ENCODE data around the gene VPS35. TPM values are rescaled to one million over a fixed set of nuclear protein-coding genes. Genes with fewer than 3 reads are reported as not detected.
"Not testable (repeated sequence)": the region's sequence is repeated elsewhere in the genome, so short reads cannot be mapped to it uniquely, and the experiment has no call there.

VPS35 gene
- total RNA-seq, 2 experiments from 2014 or later: 103 to 106 TPM

DNA sequence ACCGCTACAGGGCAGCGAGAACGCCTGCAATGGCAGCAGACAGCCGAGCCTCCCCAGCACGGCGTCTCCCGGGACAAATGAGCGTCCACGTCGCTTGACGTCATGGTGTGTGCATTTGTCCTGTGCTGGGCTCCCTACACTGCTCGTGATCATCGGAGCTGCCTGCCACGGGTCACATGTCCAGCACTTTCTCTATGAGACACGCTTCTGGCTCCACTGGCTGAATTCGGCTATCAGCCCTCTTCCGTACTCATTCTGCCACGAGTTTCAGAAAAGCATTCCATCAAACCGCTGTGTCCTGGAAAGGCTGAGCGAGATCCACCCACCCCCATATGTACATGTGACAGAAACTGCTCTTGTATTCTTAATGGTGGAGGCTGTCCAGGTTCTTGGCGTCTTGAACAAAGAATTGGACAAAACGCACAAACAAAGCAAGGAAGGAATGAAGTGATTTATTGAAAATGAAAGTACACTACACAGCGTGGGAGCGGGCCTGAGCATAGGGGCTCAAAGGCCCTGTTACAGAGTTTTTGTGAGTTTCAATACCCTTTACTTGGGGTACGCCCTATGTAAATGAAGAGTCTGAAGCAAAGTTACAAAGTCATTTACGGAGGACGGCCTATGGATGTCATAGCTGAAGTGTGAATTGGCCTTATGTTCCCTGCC is 39.3 kb downstream of the VPS35 start:
- Mint-ChIP-seq H3K4me1 (no peaks in the 10 kb centered on the region), H3K4me3 (no peak overlapping the region), H3K36me3 (peaks cover 6% of the 10 kb centered on the region)

DNA sequence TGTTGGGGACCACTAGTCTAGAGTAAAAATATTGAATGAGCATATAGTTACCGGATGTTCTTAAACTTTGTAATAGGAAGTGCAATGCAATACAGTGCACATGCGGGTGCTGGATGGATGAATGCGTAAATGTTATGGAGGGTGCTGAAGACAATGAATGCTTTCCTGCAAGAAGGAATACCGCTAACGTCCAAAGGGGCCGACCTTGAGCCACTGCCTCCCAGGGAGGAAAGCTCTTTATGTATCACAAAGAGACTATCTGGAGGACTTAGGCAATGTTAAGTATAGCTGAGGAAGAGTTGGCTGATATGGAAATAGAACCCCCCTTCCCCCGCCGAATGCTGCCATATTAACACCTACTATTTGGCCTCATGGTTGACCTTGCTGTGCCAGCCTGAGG is 40.3 kb downstream of the VPS35 start:
- peaks cover 15% of the 10 kb centered on the region for H3K9me3 Mint-ChIP-seq

More for the DNA sequence above, 39.3 kb downstream of the VPS35 start:
- Mint-ChIP-seq H3K9me3 (peaks cover 6% of the 10 kb centered on the region), H3K27me3 (no peaks in the 10 kb centered on the region), H3K27ac (no peak overlapping the region)
- no peak for DNase-seq

DNA sequence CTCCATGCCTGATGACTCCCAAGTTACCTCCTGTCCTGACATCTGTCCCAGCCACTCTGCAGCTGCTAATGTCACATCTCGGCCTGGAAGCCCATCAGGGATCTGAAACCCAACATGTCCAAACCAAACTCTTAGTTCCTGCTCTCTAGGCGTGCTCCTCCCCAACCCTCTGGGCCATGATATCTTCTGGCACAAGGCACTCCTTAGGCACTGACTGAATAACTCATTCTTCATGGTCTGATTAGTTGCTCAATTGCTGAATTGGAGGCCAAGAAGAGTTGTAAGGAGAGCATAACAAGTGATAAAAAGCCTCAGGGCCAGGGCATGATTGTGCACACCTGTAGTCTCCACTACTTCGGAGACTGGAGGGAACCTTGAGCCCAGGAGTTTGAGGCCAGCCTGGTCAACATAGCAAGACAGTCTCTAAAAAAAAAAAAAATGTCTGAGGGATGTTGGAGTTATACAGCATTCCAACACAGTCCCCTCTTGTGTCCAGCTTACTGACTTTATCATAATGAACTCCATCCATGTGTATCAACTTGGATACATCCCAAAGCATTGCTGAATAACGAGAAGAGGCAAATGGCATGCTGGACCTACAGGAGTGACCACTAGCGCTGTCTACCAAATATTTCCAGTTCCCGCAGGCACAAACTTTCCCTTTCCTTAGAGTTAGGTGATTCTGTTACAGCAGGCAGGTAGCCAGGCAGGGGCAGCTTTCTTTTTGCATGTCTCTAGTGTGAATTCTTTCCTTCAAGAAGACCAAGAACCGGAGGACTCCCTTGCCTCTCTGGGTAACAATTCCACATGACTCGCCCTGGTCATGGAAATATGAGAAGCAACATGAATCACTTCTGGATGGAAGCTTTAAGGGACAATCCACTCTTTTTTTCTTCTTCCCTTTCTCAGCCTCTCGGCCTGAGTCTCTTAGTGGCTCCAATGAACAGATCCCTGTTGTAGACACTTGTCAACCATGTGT is 49.7 kb downstream of the VPS35 start:
- peaks cover 9% of the 10 kb centered on the region for H3K9me3 Mint-ChIP-seq
- no peaks in the 10 kb centered on the region for H3K4me1 Mint-ChIP-seq
- no peak overlapping the region for H3K27ac Mint-ChIP-seq
- H3K4me3 Mint-ChIP-seq: no peak overlapping the region
- peaks cover 24% of the 10 kb centered on the region for H3K36me3 Mint-ChIP-seq
- no peak for DNase-seq
- no peaks in the 10 kb centered on the region for H3K27me3 Mint-ChIP-seq

More for the DNA sequence above, 40.3 kb downstream of the VPS35 start:
- no peak overlapping the region for H3K4me3 Mint-ChIP-seq
- no peaks in the 10 kb centered on the region for H3K27me3 Mint-ChIP-seq
- H3K4me1 Mint-ChIP-seq: no peaks in the 10 kb centered on the region
- no peak for DNase-seq
- H3K27ac Mint-ChIP-seq: no peak overlapping the region
- peaks cover 10% of the 10 kb centered on the region for H3K36me3 Mint-ChIP-seq

DNA sequence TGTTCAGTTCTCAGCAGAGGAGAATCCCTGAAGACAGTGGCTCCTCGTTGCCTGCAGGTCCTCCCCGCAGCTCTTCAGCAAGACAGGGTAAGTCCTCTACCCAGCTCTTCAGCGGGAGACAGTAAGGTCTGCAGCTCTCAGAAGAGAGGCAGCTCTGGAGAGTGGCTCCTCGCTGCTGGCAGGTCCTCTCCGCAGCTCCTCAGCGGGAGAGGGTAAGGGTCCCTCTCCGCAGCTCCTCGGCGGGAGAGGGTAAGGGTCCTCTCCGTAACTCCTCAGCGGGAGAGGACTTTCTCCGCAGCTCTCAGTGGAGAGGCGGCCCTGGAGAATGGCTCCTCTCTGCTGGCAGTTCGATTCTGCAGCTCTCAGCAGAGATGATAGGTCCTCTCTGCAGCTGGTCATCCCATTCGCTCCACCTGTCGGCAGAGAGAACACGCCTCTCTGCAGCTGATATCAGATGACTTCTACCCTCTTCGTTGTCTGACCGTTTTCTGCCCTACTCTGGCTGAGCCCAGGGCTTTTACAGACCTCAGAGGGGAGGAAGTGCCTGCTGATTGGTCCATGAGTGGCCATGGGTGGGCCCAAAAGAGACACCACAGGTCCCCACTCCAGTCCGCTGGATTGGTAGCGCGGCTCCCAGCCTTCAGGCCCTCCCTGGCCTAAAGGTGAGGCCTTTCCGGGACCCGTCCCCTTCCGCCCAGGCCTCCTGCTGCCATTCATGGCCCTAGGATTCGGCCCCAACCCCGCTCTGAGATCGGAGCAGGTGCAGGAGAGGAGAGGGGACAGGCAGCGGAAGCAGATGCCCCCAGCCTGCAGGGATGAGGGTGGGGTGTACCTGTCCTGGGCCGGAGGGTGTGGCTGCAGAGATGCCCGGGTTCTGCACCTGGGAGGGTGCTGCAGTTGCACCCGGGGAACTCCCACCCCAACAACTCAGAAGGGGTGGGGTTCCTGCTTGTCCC is 55.9 kb downstream of the VPS35 start:
- Mint-ChIP-seq H3K4me1 (no peaks in the 10 kb centered on the region), H3K27ac (no peak overlapping the region)

DNA sequence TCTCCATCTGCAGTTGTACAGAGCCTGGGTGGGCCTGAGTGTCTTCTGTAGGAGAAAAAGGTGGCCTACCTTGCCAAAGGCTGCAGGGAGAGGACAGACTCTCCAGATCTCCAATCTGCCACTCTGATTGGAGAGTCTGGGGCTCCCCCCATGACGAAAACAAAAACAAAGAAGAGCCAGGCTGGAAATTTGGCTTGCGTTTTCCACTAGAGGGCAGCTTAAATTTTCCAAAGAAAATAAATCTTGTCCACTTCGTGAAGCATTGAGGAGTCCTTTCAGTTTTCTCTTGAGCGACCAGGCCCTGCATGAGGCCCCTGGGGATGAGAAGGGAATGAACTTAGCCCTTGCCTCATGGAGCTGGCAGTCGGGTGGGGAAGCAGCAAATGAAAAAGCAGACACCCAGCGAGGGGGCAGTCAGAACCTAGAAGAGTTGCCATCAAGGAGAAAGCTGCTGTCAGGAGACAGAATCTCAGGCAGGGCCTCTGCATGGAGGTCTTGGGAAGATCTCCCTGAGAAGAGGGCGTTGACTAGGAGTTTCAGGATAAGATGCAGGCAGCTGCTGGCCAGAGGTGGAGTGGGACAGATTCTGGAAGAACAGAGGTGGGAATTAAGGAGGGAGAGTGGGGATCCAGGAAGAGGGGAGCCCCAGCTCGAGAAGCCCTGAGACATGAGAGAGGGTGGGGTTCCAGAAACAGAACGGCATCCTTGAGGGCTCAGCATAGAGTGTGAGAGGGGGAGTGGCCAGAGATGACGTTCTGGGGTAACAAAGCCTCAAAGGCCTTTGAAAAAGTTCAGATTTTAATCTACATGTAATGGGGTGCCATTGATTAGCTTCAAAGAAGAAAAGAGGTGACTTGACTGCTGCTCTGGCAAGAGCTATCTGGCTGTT is 59.4 kb downstream of the VPS35 start:
- Mint-ChIP-seq H3K27me3 (no peaks in the 10 kb centered on the region), H3K36me3 (no peaks in the 10 kb centered on the region), H3K27ac (no peak overlapping the region), H3K9me3 (no peaks in the 10 kb centered on the region), H3K4me3 (no peak overlapping the region), H3K4me1 (no peaks in the 10 kb centered on the region)
- no peak for DNase-seq

More for the DNA sequence above, 55.9 kb downstream of the VPS35 start:
- Mint-ChIP-seq H3K27me3 (no peaks in the 10 kb centered on the region), H3K9me3 (no peaks in the 10 kb centered on the region), H3K4me3 (no peak overlapping the region), H3K36me3 (peaks cover 2% of the 10 kb centered on the region)
- DNase-seq: no peak

DNA sequence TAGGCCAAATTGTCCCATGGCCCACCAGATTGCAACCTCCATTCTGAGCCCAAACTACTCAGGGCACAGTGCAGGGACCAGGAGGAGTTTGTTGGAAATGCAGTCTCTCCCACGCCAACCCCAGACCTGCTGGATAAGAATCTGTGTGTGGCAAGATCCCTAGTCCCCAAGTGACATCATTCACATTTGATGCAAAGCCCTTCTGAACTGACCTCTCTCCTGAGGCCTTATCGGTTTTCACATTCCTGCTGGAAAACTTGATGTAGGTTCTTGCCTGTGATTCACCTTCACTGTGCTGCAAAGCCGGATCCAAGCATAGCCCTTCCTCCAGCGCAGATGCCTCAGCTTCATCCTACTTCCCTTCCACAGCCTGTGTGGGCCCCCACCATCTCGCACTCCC is 61.2 kb downstream of the VPS35 start:
- Mint-ChIP-seq H3K36me3 (no peaks in the 10 kb centered on the region), H3K27me3 (no peaks in the 10 kb centered on the region), H3K27ac (no peak overlapping the region), H3K9me3 (no peaks in the 10 kb centered on the region), H3K4me1 (no peaks in the 10 kb centered on the region), H3K4me3 (no peak overlapping the region)
- no peak for DNase-seq

DNA sequence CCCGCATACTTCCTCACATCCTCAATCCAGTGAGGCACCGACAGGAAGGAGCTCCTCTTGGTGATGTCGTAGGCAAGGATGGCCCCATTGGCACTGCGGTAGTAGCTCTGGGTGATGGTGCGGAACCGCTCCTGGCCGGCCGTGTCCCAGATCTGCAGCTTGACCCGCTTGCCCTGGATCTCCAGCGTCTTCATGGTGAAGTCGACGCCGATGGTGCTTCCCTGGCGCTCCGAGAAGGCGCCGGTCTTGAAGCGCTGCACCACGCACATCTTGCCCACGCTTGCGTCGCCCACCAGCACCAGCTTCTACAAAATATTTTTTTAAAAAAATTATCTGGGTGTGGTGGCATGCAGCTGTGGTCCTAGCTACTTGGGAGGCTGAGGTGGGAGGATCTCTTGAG is 62.3 kb downstream of the VPS35 start:
- not testable (repeated sequence) for H3K36me3 Mint-ChIP-seq, H3K4me3 Mint-ChIP-seq, H3K9me3 Mint-ChIP-seq

DNA sequence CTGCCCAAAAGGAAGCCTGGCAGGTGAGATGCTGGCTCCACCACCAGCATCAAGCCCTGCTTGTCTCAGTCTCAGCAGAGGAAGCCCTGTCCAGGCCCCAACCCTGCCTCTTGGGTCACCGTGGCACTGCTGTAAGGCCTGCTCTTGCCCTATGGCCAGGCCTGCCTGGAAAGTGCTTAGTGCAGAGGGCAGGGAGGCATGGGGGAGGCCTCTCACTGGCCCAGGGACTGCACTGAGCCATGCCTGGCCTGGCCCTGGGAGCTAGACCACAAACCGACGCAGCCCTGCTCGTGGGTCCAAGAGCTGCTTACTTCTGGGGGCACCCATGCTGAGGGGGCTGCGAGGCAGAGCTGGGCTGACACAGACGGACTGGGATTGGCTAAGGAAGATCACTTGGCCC is 64.1 kb downstream of the VPS35 start:
- H3K9me3 Mint-ChIP-seq, H3K36me3 Mint-ChIP-seq, H3K4me3 Mint-ChIP-seq, DNase-seq, H3K27ac Mint-ChIP-seq, H3K4me1 Mint-ChIP-seq: not testable (repeated sequence)
- peaks cover 21% of the 10 kb centered on the region for H3K27me3 Mint-ChIP-seq

More for the DNA sequence above, 62.3 kb downstream of the VPS35 start:
- DNase-seq, H3K27me3 Mint-ChIP-seq, H3K4me1 Mint-ChIP-seq, H3K27ac Mint-ChIP-seq: not testable (repeated sequence)

DNA sequence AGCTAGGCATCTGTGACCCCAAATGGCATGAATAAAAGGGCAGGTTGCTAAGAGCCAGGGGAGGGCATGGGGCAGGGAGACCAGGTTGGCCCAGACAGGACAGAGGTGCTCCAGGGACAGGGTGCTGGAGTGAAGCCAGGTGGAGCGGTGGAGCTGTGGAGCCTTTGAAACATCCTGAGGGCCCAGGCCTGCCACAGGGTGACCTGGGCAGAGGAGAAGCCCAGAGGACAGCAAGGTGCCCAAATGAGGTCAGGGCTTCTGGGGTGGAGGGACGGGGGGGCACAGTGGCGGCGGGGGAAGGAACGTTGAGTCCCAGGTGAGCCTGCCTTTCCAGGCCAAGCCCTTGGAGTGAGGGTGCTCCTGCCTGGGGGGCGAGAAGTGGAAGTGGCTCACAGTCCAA is 65.3 kb downstream of the VPS35 start:
- H3K9me3 Mint-ChIP-seq, H3K27ac Mint-ChIP-seq, H3K4me3 Mint-ChIP-seq, DNase-seq, H3K36me3 Mint-ChIP-seq, H3K4me1 Mint-ChIP-seq: not testable (repeated sequence)
- H3K27me3 Mint-ChIP-seq: peaks cover 23% of the 10 kb centered on the region

DNA sequence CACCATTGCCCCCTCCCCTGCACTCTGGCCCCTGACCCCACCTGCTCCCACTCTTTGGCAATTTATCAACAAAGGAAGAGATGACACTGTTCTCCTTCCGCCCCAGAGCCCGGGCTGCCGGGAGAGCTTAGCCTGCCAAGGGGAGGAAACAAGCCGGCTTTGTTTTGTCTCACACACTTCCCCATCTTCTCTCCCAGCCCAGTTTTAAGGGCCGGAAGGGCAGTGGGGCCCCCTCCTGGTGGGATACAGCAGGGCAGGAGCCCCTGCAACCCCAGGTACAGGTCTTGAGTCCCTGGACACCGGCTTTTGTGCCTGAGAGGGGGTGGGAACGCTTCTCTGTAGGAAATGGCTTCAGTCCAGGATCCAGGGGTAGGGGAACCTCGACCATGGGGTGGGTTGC is 65.7 kb downstream of the VPS35 start:
- not testable (repeated sequence) for H3K9me3 Mint-ChIP-seq, DNase-seq, H3K27ac Mint-ChIP-seq, H3K4me3 Mint-ChIP-seq, H3K4me1 Mint-ChIP-seq
- peaks cover 23% of the 10 kb centered on the region for H3K27me3 Mint-ChIP-seq
- H3K36me3 Mint-ChIP-seq: peaks cover 11% of the 10 kb centered on the region

DNA sequence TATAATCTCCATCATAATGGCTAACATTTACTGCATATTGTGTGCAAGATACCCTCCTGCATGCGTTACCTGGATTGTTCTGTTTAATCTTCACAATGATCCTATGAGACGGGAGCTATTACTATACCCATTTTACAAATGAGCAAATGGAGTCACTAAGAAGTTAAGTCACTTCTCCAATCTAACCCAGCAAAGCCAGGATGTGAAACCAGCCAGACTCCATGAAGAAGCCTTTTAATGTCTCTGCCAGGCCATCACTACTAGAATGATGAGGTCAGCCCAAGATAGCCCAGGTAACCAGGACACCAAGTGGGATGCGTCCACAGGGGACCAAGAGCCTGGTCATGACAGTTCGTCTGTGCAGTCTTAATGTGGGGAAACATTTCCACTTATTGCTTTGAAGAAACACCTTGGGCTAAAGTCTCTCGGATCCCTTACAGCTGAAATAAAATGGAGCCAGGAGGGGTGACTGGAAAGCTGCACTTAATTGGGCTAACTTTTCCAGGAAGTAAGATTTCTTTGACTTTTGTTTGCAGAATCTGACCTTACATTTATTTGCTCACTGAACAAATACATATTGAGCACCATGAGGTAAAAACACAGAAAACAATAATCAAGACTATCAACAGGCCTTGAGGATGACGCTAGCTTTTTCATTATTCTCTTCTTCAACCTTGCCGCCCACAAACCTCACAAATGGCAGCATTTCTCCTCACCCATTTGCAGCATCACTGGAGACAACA is 66.9 kb downstream of the VPS35 start:
- DNase-seq: no peak
- peaks cover 17% of the 10 kb centered on the region for H3K36me3 Mint-ChIP-seq
- no peak overlapping the region for H3K27ac Mint-ChIP-seq
- H3K4me1 Mint-ChIP-seq: peaks cover 9% of the 10 kb centered on the region
- peaks cover 23% of the 10 kb centered on the region for H3K27me3 Mint-ChIP-seq
- H3K9me3 Mint-ChIP-seq: no peaks in the 10 kb centered on the region
- H3K4me3 Mint-ChIP-seq: peak overlapping the region; percentile 92

DNA sequence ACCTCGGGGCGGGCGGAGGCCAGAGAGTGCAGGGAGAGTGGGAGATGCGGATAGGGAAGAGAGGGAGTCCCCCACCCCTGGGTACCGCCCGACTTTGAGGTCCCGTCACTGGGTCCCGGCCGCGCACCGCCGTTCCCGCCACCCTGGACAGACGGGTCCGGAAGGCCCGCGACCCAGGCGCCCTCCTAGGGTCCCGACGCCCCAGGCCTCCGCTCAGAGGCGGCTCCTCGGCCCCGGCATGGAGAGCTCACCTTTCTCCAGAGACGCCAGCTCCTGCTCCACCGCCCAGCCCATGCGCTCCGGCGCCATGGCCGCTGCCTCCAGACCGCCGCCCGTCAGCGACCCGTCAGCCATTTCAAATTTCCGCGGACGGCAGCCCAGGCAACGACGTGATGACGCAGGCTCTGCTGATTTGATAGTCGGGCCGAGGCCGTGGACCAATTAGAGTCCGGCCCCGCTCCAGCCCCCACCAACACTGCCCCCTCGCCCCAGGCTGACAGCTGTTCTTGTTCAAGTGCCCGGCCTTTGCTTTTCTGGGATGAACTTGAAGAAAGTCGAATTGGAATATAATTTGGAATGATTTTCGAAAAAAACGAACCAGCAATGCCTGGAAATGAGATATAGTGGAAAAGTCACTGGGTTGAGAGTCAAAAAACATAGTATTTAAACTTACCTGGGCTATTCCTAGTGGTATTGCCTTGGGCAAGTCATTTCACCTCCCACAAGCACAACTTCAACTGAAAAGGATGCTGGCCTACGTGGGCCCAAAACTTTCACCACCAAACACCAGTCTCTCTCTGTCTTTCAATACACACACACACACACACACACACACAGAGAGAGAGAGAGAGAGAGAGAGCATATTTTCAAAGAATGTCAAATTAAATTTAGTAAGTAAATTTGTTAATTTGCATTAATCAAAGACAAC is 67.7 kb downstream of the VPS35 start, which contains the start of gene SHCBP1:
Gene SHCBP1 (minus strand): TSS at position 374 of the 928 bp plus-strand sequence. CDS start 20 bp downstream, at position 354.
- Mint-ChIP-seq H3K4me1 (peaks cover 9% of the 10 kb centered on the region), H3K4me3 (peak within 1 kb of the TSS; percentile 92), H3K36me3 (peaks cover 21% of the 10 kb centered on the region), H3K9me3 (no peaks in the 10 kb centered on the region), H3K27ac (peak within 1 kb of the TSS; percentile 83), H3K27me3 (peaks cover 23% of the 10 kb centered on the region)
- DNase-seq: peak; percentile 84

Data from activated naive CD8-positive, alpha-beta T cell treated with anti-CD3 and anti-CD28 coated beads for 36 hours (primary cell).